Tibial artery (tissue), 4 donors: ENCODE measurements around the gene ERLEC1.

ENCODE experiments used
- DNase-seq, 2 donors: peaks; one replicate each; pipeline ENCODE4 v3.0.0-alpha.2; 2019
- H3K27ac ChIP-seq, 2 donors: fragments of 200-600 bp; sonication (generic) in 1 of 2; 1 replicate in 1 of 2; 2 replicates in 1 of 2; pipeline ENCODE4 v1.5.1; 2018 to 2019; ENCODE audit warnings: mild to moderate bottlenecking in 1 of 2
- H3K27me3 ChIP-seq, 2 donors: fragments of 200-600 bp; sonication (generic) in 1 of 2; one replicate each; pipeline versions ENCODE4 v1.5.1 to v1.6.0; 2016 to 2019
- H3K36me3 ChIP-seq, 3 donors: fragments of 200-600 bp; sonication (generic) in 2 of 3; one replicate each; pipeline ENCODE4 v1.5.1; 2016 to 2019; ENCODE audit warnings: mild to moderate bottlenecking in 2 of 3
- H3K4me1 ChIP-seq, 4 donors: fragments of 200-600 bp; sonication (generic) in 2 of 4; 1 replicate in 3 of 4; 2 replicates in 1 of 4; pipeline ENCODE4 v1.5.1; 2016 to 2019
- H3K4me3 ChIP-seq, 2 donors: fragments of 200-600 bp; sonication (generic) in 1 of 2; 1 replicate in 1 of 2; 2 replicates in 1 of 2; pipeline ENCODE4 v1.5.1; 2018 to 2019; ENCODE audit warnings: mild to moderate bottlenecking in 2 of 2
- H3K9me3 ChIP-seq, 3 donors: fragments of 200-600 bp; sonication (generic) in 1 of 3; one replicate each; pipeline ENCODE4 v1.5.1; 2016 to 2019
- intact Hi-C: fragments of 100-400 bp; cut with DNase I; formaldehyde crosslinking; loops from one replicate; pipeline ENCODE4 v1.15.0; 2023; ENCODE audit warnings: low total_unique reads
- TF ChIP-seq, protein P1 (sequence below), 2 experiments: fragments of 200-600 bp in 1 of 2; fragments of 450-650 bp in 1 of 2; IDR thresholded peaks; one replicate each; pipeline ENCODE4 v1.5.1; 2017 to 2019; ENCODE audit warnings: antibody characterized with exemption in 2 of 2, mild to moderate bottlenecking in 1 of 2, moderate library complexity in 1 of 2

ERLEC1 gene

DNA sequence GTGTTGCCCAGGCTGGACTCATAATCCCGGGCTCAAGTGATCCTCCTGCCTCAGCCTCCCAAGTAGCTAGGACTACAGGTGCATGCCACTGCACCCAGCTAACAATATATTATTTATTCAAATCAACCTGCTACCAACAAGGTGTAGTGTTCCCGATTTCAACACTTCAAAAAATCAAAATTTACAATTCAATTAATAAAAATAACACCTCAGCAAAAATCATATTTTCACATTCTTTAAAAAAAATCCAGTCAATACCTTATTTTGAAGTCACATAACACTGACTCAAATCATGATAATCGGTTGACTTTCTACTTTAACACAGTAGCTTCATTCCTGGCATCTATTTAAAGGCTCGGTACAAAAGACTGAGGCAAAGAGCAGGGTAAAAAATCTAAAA is 65.7 kb downstream of the ERLEC1 start:
- H3K9me3 ChIP-seq, result no peaks in the 10 kb centered on the region
- DNase-seq, result no peak
- H3K27ac ChIP-seq, result no peak overlapping the region
- intact Hi-C loops, result no loop called here
- no peak overlapping the region for H3K4me3 ChIP-seq
- no peaks in the 10 kb centered on the region for H3K27me3 ChIP-seq
- H3K36me3 ChIP-seq, result peaks cover 0 to 42% (median 17%) of the 10 kb centered on the region in 3 donors
- TF ChIP-seq, protein P1, sequence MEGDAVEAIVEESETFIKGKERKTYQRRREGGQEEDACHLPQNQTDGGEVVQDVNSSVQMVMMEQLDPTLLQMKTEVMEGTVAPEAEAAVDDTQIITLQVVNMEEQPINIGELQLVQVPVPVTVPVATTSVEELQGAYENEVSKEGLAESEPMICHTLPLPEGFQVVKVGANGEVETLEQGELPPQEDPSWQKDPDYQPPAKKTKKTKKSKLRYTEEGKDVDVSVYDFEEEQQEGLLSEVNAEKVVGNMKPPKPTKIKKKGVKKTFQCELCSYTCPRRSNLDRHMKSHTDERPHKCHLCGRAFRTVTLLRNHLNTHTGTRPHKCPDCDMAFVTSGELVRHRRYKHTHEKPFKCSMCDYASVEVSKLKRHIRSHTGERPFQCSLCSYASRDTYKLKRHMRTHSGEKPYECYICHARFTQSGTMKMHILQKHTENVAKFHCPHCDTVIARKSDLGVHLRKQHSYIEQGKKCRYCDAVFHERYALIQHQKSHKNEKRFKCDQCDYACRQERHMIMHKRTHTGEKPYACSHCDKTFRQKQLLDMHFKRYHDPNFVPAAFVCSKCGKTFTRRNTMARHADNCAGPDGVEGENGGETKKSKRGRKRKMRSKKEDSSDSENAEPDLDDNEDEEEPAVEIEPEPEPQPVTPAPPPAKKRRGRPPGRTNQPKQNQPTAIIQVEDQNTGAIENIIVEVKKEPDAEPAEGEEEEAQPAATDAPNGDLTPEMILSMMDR (IDR thresholded peaks at IDR 0.05), result no peak
- H3K4me1 ChIP-seq, result no peaks in the 10 kb centered on the region

DNA sequence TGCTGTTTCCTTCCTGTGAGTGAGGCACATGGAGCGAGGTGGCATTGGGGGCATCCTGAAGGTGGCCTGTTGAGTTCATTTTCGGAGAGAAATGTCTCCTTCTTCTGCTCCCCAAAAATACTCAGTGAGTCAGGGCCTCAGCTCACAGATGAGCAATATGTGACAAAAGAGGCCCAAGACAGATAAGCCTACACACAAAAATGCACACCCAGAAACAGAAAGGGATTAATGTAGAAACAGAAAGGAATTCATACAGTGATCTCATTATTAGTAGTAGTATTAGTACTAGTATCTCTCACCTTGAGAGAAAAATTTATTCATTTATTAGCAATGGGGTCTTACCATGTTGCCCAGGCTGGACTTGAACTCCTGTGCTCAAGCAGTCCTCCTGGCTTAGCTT is 67.8 kb downstream of the ERLEC1 start:
- Histone ChIP-seq H3K4me3 (no peak overlapping the region), H3K27ac (no peak overlapping the region), H3K9me3 (no peaks in the 10 kb centered on the region), H3K4me1 (peaks cover 0 to 7% (median 3%) of the 10 kb centered on the region in 4 donors), H3K36me3 (peaks cover 0 to 36% (median 14%) of the 10 kb centered on the region in 3 donors), H3K27me3 (no peaks in the 10 kb centered on the region)
- intact Hi-C loops, result no loop called here
- TF ChIP-seq, protein P1 (IDR thresholded peaks at IDR 0.05), result no peak
- DNase-seq, result no peak

DNA sequence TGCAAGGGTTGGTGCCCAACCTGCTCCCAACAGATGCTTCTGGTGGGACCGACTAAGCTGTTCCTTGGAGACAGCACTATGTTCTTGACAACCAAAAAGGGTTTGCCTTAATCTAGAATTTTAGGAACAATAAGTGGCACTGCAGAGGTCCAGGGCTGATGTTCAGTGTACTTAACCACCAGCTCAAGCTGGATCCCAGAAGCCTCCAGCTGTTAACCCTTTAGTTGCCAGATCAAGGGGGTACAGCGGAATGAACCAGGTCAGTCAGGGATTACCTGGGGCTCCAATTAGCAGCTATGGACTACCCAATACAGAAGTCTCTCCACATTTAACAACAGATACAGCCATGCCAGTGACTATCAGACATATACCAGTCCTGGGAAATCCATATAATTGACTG is 69.4 kb downstream of the ERLEC1 start:
- TF ChIP-seq, protein P1 (IDR thresholded peaks at IDR 0.05), result no peak
- no peak overlapping the region for H3K4me3 ChIP-seq
- H3K36me3 ChIP-seq, result peaks cover 0 to 31% (median 14%) of the 10 kb centered on the region in 3 donors
- no peak for DNase-seq
- intact Hi-C loops, result no loop called here
- no peaks in the 10 kb centered on the region for H3K27me3 ChIP-seq
- H3K27ac ChIP-seq, result no peak overlapping the region
- H3K4me1 ChIP-seq, result peaks cover 0 to 13% (median 6%) of the 10 kb centered on the region in 4 donors
- H3K9me3 ChIP-seq, result no peaks in the 10 kb centered on the region

DNA sequence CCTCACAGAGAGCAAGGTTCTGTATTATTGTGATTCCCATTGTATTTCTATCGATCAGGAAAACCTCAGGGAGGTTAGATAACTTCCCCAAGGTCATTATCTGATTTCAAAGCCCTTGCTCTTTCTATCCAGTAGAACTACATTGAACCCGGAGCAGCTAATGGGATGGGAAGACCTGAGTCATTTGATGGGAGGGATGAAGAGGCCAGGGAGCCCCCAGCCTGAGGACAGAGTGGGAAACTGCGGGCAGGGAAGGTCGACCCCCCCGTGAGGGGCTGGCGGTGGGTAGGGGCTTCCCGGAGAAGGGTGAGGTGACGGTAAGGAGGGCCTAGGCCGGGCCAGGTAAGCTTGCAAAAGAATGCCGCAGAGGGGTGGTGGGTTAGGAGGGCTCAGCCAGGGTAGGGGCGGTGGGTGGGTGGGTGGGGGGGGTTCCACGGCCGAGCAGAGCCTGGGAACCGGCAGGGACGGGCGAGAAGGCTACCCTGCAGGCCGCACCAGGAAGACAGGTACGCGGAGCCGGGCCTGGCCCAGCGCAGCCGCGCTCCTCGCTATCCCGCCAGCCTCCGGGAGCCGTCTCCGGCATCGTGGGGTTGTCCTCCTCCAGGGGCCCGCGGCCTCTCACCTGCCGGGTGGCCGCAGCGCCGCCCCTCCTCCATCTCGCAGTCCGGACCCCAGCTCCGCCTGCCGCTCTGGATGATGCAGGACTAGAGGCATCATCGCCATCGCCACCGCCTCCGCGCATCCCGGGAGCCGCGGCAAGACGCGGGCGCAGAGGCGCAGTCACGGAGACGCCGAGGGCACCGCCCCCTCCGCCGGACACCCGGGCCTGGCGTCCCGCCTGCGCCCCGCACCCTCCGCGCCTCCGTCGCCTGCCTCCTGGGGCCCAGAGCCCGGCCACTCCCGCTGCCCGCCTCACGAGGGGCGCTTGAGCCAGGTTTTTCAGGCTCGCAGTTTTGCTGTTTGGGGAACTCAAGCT is 72.7 kb downstream of the ERLEC1 start, which contains the start of gene GPR75:
GPR75 (minus strand) TSS at position 762 of the 976 bp plus-strand sequence. CDS start 5,211 bp downstream, outside the sequence.
- intact Hi-C loops, result no loop called here
- no peaks in the 10 kb centered on the region for H3K27me3 ChIP-seq
- TF ChIP-seq, protein P1 (IDR thresholded peaks at IDR 0.05), result peak in 1 of 2 experiments; percentile 8
- no peak within 1 kb of the TSS for H3K27ac ChIP-seq
- no peak for DNase-seq
- H3K4me3 ChIP-seq, result peak within 1 kb of the TSS; percentile 41 to 51
- H3K4me1 ChIP-seq, result peaks cover 0 to 13% (median 6%) of the 10 kb centered on the region in 4 donors
- H3K36me3 ChIP-seq, result peaks cover 7 to 27% (median 10%) of the 10 kb centered on the region in 3 donors
- no peaks in the 10 kb centered on the region for H3K9me3 ChIP-seq

DNA sequence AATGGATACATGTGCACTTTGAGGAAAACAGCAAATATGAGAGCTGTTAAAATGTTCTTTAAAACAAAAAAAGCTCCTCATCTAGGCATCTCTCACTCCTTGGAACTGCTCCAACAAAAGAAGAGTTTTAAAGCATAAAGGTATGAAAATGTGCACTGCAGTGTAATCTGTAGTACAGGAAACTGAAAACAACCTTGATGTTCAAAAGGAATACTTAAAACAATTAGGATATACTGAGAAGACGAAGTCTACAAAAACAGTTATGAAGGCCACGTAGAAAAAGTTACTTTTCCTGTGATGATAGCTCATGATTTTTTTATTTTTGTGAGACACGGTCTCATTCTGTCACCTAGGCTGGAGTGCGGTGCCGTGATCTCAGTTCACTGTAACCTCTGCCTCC is 75.0 kb downstream of the ERLEC1 start:
- Histone ChIP-seq H3K4me3 (no peak overlapping the region), H3K36me3 (peaks cover 28 to 39% (median 30%) of the 10 kb centered on the region in 3 donors), H3K4me1 (peaks cover 0 to 13% (median 6%) of the 10 kb centered on the region in 4 donors), H3K27ac (no peak overlapping the region), H3K27me3 (no peaks in the 10 kb centered on the region), H3K9me3 (no peaks in the 10 kb centered on the region)
- intact Hi-C loops, result no loop called here
- TF ChIP-seq, protein P1 (IDR thresholded peaks at IDR 0.05), result no peak
- DNase-seq, result no peak
